CMK (cell line): ENCODE results near the gene FAM47B.

Experiments used
- DNase-seq: peaks from one replicate; pipeline ENCODE4 v3.0.0-alpha.2; 2010; ENCODE audit warnings: low read depth

The FAM47B gene

DNA sequence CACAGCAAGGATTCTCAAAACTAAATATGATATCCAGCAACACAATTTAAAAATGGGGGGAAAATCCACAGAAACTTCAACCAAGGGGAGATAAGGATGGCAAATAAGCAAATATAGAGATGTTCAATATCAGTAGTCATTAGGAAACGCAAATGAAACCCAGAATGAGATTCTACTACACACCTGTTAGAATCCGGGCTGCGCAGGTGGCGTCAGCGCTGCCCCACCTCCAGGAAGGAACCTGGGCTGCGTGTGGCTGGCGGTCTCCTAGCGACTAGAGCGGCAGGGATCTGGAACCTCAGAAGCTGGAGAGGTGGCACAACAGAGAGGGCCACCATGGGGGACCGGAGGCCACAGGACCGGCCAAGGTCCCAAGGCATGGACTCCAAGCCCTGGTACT lies at the start of gene FAM47B:
TSS of gene FAM47B (plus strand) at position 301 of the 400 bp plus-strand sequence. CDS start at position 337, 36 bp downstream.
- DNase-seq: no peak

GRCh38 chrX:34893741-34894140 lies 48.9 kb upstream of the FAM47B start:
- no peak for DNase-seq

DNA sequence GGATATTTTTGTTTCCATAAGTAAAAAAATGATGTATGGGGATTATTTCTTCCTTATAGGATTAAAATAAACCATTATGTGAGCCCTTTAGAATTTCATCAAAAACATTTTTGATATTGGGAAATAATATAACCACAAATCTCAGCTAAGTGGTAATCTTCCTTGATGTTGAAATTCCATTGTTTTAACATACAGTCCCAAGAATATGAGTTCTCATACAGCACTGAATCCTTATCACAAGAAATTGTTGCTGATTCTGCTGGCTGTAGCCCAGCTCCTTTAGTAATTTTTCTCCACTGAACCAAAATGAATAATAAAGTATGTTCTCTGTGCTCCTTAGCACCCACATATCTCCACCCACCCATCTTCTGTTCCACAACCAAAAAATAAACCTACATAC lies 41.9 kb upstream of the FAM47B start:
- no peak for DNase-seq

DNA sequence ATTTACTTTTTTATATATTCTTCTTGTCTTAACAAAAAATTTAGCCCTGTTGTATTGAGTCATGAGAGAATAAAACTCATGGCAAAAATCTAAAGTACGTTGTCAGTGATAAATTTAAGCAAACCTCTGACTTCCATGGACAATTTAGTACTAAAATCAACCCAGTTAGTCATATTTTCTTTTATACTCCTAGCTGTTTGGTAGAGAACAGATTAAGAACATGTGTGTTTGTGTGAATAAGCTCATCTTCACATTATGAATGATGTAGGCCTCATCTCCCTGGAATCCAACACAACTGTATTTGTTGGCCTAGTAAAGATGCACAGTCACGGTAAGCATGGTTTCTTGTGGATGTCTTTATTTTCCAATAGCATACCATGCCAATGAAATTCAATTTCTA lies 40.8 kb upstream of the FAM47B start:
- no peak for DNase-seq

DNA sequence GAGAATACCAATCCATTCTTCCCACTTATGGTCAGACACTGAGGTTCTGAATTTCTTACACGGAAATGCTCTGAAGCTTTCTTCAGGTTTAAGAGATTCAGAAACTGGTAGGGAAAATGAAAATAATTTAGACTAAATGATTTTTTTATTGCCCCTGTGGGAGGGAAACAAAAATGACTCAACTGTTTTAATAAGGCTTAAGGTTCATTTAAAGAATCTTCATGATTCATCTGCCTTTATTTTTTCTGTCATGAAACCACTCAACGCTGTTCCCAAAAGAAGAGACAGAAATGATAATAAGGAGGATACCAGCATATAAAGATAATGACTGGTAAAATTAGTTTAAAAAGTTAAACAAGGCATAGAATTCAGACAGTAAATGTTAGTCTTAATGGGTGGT lies 39.3 kb upstream of the FAM47B start:
- no peak for DNase-seq

- DNase-seq: no peak
Observed at GRCh38 chrX:34909151-34909550, 33.4 kb upstream of the FAM47B start.

- no peak for DNase-seq
Observed at GRCh38 chrX:34915463-34916225, 27.0 kb upstream of the FAM47B start.

DNA sequence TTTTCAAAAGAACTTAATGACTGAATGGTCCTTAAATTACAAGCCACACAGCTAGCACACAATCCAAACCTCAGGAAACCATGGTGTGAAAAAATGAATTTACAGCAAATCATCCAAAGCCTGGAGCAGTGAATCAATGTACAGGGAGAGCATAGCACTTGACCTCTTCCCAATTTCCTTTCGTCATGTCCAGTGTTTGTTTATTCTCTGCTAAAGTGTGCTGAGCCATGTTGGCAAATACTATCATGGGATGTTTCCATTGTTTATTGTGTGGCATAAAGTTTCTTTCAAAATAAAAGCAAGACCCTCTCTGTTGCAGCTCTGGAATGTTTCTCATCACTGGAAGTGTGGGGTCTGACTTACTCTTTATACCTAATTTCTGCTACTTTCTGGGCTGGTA lies 25.4 kb upstream of the FAM47B start:
- no peak for DNase-seq

- DNase-seq: no peak
Observed at GRCh38 chrX:34918091-34918736, 24.4 kb upstream of the FAM47B start.

- DNase-seq: no peak
Observed at GRCh38 chrX:34918856-34919255, 23.7 kb upstream of the FAM47B start.

DNA sequence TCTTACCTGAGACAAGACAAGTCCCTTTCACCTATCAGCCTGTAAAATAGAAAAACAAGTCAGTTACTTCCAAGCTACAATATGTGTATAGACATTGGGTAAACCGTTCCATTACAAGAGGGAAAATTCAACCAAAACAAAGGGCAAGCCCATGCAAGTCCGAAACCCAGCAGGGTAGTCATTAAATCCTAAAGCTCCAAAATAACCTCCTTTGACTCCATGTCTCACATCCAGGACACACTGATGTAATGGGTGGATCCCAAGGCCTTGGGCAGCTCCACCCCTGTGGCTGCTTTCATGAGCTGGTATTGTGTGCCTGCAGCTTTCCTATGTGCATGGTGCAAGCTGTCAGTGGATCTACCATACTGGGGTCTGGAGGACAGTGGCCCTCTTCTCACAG lies 14.7 kb upstream of the FAM47B start:
- DNase-seq: no peak

GRCh38 chrX:34943235-34943634 lies 639 bp downstream of the FAM47B start:
- DNase-seq: no peak

DNA sequence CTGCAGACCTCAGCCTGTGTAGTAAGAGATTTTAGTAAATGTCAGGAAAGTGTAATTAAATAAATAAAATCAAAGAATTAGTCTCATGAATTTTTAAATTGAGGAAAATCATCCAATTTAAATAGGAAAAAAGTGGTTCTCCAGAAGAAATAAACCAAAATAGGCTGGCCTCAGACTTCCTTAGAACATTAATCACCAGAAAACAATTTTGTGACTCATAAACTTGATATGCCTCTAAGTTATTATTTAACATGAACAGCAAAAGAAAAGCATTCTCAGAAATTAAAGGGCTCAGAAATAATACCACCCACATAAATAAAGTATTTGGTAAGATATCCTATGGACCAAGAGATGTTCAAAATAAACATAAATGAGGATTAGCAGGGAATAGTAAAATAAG lies 14.3 kb downstream of the FAM47B start:
- DNase-seq: no peak

DNA sequence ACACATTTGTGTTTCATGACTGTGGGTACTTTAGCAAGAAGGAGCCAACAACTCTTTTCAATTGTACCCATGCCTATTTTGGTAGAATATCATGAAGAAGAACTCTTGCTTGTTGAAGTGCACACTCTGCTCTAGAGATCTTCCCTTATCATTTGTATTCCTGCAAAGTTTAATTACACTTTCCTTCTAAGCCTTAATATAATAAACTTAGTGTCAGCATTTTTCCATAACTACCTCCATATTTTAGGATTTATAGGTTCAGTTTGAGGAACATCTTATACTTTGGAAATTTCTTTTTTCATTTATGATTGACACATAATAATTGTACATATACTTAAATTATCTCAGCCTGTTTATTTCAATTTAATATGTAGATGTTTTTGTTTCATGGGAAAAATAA lies 19.1 kb downstream of the FAM47B start:
- DNase-seq: no peak

DNA sequence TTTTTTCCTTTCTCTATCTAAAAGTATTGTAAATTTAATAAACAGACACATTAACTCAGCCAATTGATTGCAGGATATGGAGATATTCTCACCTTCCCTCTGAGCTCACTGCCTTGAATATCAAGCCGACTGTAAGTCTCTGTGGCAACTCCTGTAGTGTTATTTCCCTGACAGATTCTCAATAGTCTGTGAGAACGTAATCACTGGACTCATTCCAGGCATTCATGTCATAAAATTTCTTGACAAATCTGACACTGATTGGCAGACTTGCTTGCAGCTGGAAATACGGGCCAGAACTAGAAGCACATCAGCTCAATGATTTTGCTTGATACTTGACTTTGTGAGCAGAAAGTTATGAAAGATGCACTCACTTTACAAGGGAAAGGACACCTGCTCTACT lies 29.6 kb downstream of the FAM47B start:
- DNase-seq: no peak

DNA sequence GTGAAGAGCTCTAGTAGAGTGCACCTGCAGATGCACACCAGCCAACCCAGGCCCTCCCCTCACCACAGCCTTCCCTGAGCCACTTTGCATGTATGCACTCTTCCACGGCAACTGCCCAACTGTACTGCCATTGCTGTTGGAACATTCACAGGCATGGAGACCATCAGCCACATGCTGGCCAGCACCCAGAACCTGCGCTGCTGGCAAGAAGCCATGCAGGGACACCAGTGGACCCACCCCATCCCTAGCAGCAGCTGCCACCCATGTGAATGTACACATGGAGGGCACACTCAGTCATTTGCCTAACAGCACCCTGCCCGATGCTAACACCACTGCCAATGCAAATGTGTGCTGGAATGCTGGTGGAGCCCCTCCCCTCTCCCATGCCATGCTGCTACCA lies 35.6 kb downstream of the FAM47B start:
- DNase-seq: no peak

DNA sequence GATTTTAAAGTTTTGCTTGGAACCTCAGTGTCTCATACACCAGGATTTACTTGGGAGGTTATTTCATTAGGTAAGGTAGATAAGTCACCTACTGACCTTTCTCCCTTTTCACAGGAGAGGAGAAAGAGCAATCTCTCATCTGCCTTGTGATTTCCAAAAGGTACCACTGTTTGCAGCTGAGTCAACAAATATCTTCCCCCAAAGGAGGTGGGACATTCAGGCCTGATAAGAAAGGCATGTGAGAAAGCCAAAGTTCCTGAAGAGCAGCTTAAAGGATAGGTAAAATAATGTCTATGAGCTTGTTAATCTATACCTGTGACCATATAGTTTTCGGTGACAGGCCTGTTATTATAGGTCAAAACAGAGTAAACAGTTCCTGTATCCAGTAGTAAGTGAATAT lies 45.0 kb downstream of the FAM47B start:
- DNase-seq: no peak
